PC-3 (cell line): Measurements from ENCODE around the gene TNRC6C.

Experiments
- EZH2 ChIP-seq: fragments of 300-600 bp; sonication (generic); IDR thresholded peaks from one replicate; pipeline ENCODE4 v1.6.1; 2017; ENCODE audit warnings: antibody characterized with exemption, mild to moderate bottlenecking, low read length; ENCODE audit not compliant: unreplicated experiment
- EZH2phosphoT487 ChIP-seq: fragments of 300-600 bp; sonication (generic); IDR thresholded peaks from 2 replicates; pipeline ENCODE4 v1.6.1; 2018; ENCODE audit warnings: mild to moderate bottlenecking, antibody characterized with exemption, low read length, borderline replicate concordance

DNA sequence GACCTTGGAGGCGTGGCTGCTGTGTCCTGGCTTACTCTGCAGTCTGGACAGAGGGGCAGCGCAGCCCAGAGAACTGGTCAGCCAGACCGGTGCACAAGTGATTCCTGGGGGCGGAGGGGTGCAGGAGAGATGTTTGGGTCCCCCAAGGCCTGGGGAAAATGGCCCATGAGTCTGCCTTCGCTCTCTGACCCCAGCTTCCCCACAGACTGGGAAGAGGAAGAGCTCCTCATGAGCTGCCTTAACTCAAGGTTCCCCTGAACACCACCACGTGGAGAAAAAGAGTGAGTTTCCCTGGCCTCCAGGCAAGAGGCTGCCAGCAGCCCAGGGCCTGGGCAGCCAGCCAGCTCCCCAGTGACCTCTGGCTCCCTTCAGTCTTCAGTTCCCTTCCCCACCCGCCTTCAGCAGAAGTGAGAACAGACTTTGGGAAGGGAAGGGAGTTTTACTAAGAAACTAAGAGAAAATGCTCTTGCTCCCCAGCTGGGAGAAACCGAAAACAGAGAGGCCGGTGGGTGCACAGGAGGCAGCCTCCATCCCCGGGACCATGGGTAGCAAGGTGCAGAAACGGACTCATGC lies 185.7 kb downstream of the TNRC6C start:
- TF ChIP-seq EZH2 (no peak), EZH2phosphoT487 (no peak)
